ENCODE data around the gene SF1.
A peak's percentile ranks its signal among the peaks of the same experiment; 100 is the strongest.
"Not testable (repeated sequence)": the region's sequence is repeated elsewhere in the genome, so short reads cannot be mapped to it uniquely, and the experiment has no call there.

SF1 gene, protein sequence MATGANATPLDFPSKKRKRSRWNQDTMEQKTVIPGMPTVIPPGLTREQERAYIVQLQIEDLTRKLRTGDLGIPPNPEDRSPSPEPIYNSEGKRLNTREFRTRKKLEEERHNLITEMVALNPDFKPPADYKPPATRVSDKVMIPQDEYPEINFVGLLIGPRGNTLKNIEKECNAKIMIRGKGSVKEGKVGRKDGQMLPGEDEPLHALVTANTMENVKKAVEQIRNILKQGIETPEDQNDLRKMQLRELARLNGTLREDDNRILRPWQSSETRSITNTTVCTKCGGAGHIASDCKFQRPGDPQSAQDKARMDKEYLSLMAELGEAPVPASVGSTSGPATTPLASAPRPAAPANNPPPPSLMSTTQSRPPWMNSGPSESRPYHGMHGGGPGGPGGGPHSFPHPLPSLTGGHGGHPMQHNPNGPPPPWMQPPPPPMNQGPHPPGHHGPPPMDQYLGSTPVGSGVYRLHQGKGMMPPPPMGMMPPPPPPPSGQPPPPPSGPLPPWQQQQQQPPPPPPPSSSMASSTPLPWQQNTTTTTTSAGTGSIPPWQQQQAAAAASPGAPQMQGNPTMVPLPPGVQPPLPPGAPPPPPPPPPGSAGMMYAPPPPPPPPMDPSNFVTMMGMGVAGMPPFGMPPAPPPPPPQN

DNA sequence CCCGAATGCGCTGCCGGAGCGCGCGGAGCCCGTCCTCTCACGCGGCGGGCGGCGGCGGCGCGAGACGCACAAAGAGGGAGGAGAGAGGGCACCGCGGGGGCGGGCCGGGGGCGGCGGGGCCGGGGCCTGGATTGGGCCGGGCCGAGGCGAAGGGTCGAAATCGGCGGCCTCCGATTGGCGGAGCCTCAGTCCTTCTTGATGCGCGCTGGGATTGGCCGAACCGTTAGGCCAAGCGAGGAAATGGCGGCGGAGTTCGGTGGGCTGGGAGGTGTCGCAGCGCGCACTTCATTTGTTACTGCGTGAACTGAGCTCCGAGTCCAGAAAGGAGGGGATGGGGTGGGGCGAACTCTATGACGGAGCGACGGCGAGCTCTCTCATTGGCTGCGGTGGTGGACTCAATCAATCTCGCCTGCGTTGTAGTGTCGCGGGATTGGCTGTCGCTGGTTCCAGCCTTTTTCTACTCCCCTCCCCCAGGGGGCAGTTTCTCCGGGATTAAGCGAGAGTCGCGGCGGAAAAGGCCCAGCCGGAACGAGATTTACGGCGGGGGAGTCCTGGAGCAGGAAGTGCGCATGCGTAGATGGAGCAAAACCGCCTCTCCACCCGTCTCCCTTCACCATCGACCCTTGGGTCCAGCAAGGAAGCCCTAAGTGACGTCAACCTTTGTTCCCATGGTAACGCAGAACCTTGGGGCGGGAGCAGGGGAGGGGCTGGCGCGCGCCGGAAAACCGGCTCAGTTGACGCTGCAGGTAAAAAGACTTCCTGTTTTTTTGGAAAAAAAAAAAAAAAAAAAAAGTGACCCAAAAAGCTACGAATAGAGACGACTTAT lies at the start of gene SF1:
SF1 (minus strand) TSS at position 70 of the 826 bp plus-strand sequence. CDS start 150 bp downstream, outside the sequence.
- H3K4me3 ChIP-seq (ENCODE audit: low read length): peak within 1 kb of the TSS; percentile 77
- TF ChIP-seq, protein P1, sequence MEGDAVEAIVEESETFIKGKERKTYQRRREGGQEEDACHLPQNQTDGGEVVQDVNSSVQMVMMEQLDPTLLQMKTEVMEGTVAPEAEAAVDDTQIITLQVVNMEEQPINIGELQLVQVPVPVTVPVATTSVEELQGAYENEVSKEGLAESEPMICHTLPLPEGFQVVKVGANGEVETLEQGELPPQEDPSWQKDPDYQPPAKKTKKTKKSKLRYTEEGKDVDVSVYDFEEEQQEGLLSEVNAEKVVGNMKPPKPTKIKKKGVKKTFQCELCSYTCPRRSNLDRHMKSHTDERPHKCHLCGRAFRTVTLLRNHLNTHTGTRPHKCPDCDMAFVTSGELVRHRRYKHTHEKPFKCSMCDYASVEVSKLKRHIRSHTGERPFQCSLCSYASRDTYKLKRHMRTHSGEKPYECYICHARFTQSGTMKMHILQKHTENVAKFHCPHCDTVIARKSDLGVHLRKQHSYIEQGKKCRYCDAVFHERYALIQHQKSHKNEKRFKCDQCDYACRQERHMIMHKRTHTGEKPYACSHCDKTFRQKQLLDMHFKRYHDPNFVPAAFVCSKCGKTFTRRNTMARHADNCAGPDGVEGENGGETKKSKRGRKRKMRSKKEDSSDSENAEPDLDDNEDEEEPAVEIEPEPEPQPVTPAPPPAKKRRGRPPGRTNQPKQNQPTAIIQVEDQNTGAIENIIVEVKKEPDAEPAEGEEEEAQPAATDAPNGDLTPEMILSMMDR (conservative IDR thresholded peaks at IDR 0.05; ENCODE audit: low read depth, low read length): no peak
- DNase-seq (ENCODE audit: low read depth): peak; percentile 99

DNA sequence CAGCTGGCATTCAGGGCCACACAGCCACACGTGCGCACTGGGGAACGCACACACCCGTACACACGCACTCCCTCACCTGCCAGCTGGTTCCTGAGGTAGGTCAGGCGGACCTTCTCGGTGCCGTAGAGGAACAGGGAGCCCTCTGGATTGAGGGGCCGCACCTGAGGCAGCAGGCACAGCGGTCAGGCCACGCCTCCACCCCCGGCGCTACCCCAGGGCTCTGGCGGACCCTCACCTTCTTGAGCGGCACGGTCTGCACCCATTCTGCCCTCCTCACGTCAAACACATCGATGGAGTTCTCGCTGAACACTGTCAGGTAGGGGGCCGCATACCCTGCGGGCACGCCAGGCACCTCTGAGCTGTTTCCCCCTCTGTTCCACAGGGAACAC lies 49.1 kb upstream of the SF1 start:
- no peak for DNase-seq (ENCODE audit: low read depth)
- H3K4me3 ChIP-seq (ENCODE audit: low read length): no peak overlapping the region

DNA sequence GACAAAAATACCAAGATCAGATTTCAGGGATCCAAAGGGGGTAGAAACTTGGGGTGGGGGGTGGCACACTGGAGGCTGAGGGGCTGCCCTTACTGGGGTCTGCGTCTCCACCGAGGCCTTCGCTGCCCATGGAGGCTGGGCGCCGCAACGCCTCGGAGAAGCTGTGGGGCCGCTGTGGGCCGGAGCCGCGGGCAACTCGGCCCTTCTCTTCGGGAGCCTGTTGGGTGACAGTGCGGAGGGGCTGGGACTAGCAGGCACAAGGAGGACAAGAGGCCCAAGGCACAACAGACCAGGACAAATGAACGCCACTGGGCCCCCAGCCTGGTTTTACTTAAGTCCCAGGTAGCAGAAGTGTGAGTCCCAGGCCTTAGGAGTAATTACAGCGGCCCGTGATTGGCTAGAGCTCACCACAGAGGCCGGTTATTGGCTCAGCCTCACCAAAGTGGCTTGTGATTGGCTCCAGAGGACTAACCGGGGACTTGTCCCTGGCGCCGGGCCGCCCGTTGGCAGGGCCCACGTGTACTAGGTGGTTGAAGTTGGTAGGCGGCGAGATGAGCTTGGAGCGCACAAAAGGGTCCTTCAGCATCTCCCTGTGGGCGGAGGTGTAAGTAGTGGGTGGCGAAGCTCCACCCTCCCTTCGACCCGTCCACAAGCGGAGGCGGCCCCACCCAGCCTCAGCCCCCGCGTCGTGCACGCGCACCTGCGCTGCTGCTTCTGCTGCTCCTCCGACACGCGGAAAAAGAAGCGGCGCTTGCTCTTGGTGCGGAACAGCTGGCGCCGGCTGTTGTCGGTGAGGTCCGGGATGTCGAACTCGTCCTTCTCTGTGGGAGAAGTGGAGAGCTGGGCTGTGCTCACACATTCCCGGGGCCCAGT lies 48.5 kb upstream of the SF1 start:
- TF ChIP-seq, protein P1 (conservative IDR thresholded peaks at IDR 0.05; ENCODE audit: low read depth, low read length): no peak
- no peak for DNase-seq (ENCODE audit: low read depth)

More for the DNA sequence above, 49.1 kb upstream of the SF1 start:
- TF ChIP-seq, protein P1 (conservative IDR thresholded peaks at IDR 0.05; ENCODE audit: low read depth, low read length): no peak

DNA sequence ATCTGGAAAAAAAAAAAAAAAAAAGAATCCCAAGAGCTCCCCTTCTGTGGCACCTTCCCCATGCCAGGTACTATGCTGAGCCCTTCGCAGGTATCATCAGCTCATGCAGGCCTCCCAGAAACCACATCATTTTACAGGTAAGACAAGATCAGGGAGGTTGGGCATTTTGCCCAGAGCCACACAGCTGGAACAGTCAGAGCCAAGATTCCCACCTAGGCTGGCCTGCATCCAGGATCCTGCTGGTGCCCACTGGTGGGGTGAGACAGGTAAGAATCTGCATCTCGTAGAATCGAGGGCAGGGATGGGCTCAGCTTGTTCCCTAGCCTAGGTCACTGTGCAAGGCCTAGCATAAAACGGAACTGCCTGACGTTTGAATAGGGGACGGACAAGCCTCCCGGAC lies 47.7 kb upstream of the SF1 start:
- TF ChIP-seq, protein P1 (conservative IDR thresholded peaks at IDR 0.05; ENCODE audit: low read depth, low read length): no peak
- H3K4me3 ChIP-seq (ENCODE audit: low read length): no peak overlapping the region
- no peak for DNase-seq (ENCODE audit: low read depth)

More for the DNA sequence above, 48.5 kb upstream of the SF1 start:
- no peak overlapping the region for H3K4me3 ChIP-seq (ENCODE audit: low read length)

DNA sequence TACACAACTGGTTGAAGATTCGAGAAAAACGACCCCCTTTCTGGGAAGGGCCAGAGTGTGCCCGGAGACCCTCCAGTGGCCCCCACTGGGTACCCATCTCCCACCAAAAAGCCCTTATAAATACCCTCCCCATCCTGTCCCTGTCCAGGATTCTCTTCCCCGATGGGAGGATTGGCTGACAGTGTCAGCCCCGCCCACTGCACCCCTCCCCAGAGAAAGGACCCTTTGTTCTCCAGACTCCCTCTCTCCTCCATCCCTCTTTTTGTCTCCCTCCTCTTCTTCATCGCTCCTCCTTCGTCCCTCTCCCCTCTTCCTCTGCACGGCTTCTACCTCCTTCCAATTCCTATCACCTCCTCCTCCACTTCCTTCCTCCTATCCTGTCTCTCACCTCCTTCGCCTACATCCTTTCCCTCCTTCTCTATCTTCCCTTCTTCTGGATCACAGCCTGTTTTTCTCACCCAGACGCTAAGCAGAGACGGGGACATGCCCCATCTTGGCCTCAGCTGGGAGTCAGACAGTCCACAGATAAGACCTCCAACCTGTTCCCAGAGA lies 45.3 kb upstream of the SF1 start:
- TF ChIP-seq, protein P1 (conservative IDR thresholded peaks at IDR 0.05; ENCODE audit: low read depth, low read length): no peak
- H3K4me3 ChIP-seq (ENCODE audit: low read length): no peak overlapping the region

DNA sequence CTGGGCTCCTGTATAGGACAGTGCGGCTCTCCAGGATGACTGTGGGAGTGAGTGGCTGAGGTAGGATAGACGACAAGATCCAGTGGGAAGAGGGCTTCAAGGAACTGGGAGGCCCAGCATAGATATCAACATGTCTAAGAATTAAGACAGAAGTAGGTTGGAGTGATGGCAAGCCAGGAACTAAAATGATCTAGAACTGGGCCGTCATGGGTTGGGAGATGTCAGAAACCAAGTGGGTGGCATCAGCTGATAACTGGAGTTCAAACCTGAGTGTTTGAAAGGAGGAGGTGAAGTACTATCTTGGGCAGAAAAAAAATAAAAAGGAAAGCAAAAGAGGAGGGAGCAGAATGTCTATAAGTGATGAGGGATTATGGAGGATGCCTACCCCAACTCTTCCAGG lies 39.1 kb upstream of the SF1 start:
- no peak for DNase-seq (ENCODE audit: low read depth)
- no peak overlapping the region for H3K4me3 ChIP-seq (ENCODE audit: low read length)
- TF ChIP-seq, protein P1 (conservative IDR thresholded peaks at IDR 0.05; ENCODE audit: low read depth, low read length): no peak

More for the DNA sequence above, 45.3 kb upstream of the SF1 start:
- DNase-seq (ENCODE audit: low read depth): no peak

DNA sequence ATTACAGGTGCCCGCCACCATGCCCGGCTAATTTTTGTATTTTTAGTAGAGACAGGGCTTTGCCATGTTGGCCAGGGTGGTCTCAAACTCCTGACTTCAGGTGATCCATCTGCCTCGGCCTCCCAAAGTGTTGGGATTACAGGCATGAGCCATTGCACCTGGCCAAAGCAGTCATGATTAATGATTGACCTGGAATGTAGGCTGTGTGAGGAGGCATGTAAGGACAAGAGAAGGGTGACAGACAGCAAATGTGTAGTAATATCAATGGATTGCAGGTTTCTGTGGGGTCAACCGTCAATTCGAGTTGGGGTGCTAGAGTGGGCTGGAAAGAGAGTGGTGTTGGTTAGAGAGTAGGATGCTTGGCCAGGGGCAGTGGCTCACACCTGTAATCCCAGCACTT lies 37.1 kb upstream of the SF1 start:
- DNase-seq (ENCODE audit: low read depth); H3K4me3 ChIP-seq (ENCODE audit: low read length): not testable (repeated sequence)
